ES-I3 (cell line): ENCODE measurements around the gene EXD3.

Source experiments
- H3K36me3 ChIP-seq: 2 replicates; pipeline ENCODE4 v1.6.1; 2013; ENCODE audit warnings: mild to moderate bottlenecking, low read length, control low read depth, moderate library complexity; ENCODE audit not compliant: insufficient read depth
- H3K4me1 ChIP-seq: 2 replicates; pipeline ENCODE4 v1.6.1; 2013; ENCODE audit warnings: mild to moderate bottlenecking, control low read depth, low read length; ENCODE audit not compliant: insufficient read depth
- H3K9ac ChIP-seq: 2 replicates; pipeline ENCODE4 v1.6.1; 2013; ENCODE audit warnings: low read depth, mild to moderate bottlenecking, low read length, moderate library complexity
- H3K9me3 ChIP-seq: 2 replicates; pipeline ENCODE4 v1.6.1; 2013; ENCODE audit warnings: mild to moderate bottlenecking, low read length, moderate library complexity; ENCODE audit not compliant: control insufficient read depth, insufficient read depth

Gene EXD3

GRCh38 chr9:137325799-137326198 lies 97.2 kb downstream of the EXD3 start:
- Histone ChIP-seq H3K9me3 (no peaks in the 10 kb centered on the region), H3K9ac (no peak overlapping the region), H3K36me3 (no peaks in the 10 kb centered on the region), H3K4me1 (peaks cover 2% of the 10 kb centered on the region; the same call in 1 of the 2 replicates)

- Histone ChIP-seq H3K9ac (no peak overlapping the region), H3K36me3 (no peaks in the 10 kb centered on the region), H3K4me1 (peaks cover 3% of the 10 kb centered on the region; the same call in 1 of the 2 replicates), H3K9me3 (no peaks in the 10 kb centered on the region)
These were observed 97.8 kb downstream of the EXD3 start for GRCh38 chr9:137325124-137325523.

- no peaks in the 10 kb centered on the region for H3K36me3 ChIP-seq
These were observed 99.2 kb downstream of the EXD3 start for GRCh38 chr9:137323531-137324331.

GRCh38 chr9:137321726-137322361 lies 101.1 kb downstream of the EXD3 start:
- no peaks in the 10 kb centered on the region for H3K9me3 ChIP-seq
- H3K9ac ChIP-seq: no peak overlapping the region
- peaks cover 3% of the 10 kb centered on the region; the same call in 1 of the 2 replicates for H3K4me1 ChIP-seq
- H3K36me3 ChIP-seq: no peaks in the 10 kb centered on the region

More at GRCh38 chr9:137323531-137324331, 99.2 kb downstream of the EXD3 start:
- H3K4me1 ChIP-seq: peaks cover 3% of the 10 kb centered on the region; the same call in 1 of the 2 replicates
- H3K9ac ChIP-seq: no peak overlapping the region
- H3K9me3 ChIP-seq: no peaks in the 10 kb centered on the region

GRCh38 chr9:137320555-137321384 lies 102.2 kb downstream of the EXD3 start:
- Histone ChIP-seq H3K9ac (no peak overlapping the region), H3K4me1 (peaks cover 6% of the 10 kb centered on the region; the same call in 1 of the 2 replicates), H3K9me3 (no peaks in the 10 kb centered on the region), H3K36me3 (no peaks in the 10 kb centered on the region)

GRCh38 chr9:137319739-137320551 lies 103.0 kb downstream of the EXD3 start:
- Histone ChIP-seq H3K9ac (no peak overlapping the region), H3K4me1 (peaks cover 6% of the 10 kb centered on the region; the same call in 1 of the 2 replicates), H3K9me3 (no peaks in the 10 kb centered on the region), H3K36me3 (no peaks in the 10 kb centered on the region)

- Histone ChIP-seq H3K9me3 (no peaks in the 10 kb centered on the region), H3K9ac (no peak overlapping the region), H3K36me3 (no peaks in the 10 kb centered on the region), H3K4me1 (peaks cover 10% of the 10 kb centered on the region; the same call in 1 of the 2 replicates)
These were observed 103.8 kb downstream of the EXD3 start for GRCh38 chr9:137319011-137319738.

GRCh38 chr9:137318602-137319001 lies 104.4 kb downstream of the EXD3 start:
- H3K36me3 ChIP-seq: no peaks in the 10 kb centered on the region
- no peak overlapping the region for H3K9ac ChIP-seq

GRCh38 chr9:137317718-137318511 lies 105.0 kb downstream of the EXD3 start:
- no peaks in the 10 kb centered on the region for H3K9me3 ChIP-seq
- peaks cover 10% of the 10 kb centered on the region; the same call in 1 of the 2 replicates for H3K4me1 ChIP-seq
- H3K9ac ChIP-seq: no peak overlapping the region
- no peaks in the 10 kb centered on the region for H3K36me3 ChIP-seq

More at GRCh38 chr9:137318602-137319001, 104.4 kb downstream of the EXD3 start:
- Histone ChIP-seq H3K4me1 (peaks cover 10% of the 10 kb centered on the region; the same call in 1 of the 2 replicates), H3K9me3 (no peaks in the 10 kb centered on the region)

- Histone ChIP-seq H3K4me1 (peaks cover 10% of the 10 kb centered on the region; the same call in 1 of the 2 replicates), H3K9ac (no peak overlapping the region), H3K36me3 (no peaks in the 10 kb centered on the region), H3K9me3 (no peaks in the 10 kb centered on the region)
These were observed 105.8 kb downstream of the EXD3 start for GRCh38 chr9:137317021-137317717.

GRCh38 chr9:137316012-137316981 lies 106.7 kb downstream of the EXD3 start:
- no peaks in the 10 kb centered on the region for H3K36me3 ChIP-seq
- peaks cover 16% of the 10 kb centered on the region; the same call in 1 of the 2 replicates for H3K4me1 ChIP-seq
- H3K9ac ChIP-seq: peak overlapping the region; percentile 33; the same call in 1 of the 2 replicates

More at GRCh38 chr9:137316012-137316981, 106.7 kb downstream of the EXD3 start:
- H3K9me3 ChIP-seq: no peaks in the 10 kb centered on the region
